HPDE6-E6E7 (cell line): Measurements from ENCODE around the gene OPRD1.
"Not testable (repeated sequence)": the region's sequence is repeated elsewhere in the genome, so short reads cannot be mapped to it uniquely, and the experiment has no call there.

Experiments used
- DNase-seq: peaks from one replicate; pipeline ENCODE4 v3.0.0; 2011; ENCODE audit warnings: missing footprints; ENCODE audit errors: extremely low spot score

Gene OPRD1

DNA sequence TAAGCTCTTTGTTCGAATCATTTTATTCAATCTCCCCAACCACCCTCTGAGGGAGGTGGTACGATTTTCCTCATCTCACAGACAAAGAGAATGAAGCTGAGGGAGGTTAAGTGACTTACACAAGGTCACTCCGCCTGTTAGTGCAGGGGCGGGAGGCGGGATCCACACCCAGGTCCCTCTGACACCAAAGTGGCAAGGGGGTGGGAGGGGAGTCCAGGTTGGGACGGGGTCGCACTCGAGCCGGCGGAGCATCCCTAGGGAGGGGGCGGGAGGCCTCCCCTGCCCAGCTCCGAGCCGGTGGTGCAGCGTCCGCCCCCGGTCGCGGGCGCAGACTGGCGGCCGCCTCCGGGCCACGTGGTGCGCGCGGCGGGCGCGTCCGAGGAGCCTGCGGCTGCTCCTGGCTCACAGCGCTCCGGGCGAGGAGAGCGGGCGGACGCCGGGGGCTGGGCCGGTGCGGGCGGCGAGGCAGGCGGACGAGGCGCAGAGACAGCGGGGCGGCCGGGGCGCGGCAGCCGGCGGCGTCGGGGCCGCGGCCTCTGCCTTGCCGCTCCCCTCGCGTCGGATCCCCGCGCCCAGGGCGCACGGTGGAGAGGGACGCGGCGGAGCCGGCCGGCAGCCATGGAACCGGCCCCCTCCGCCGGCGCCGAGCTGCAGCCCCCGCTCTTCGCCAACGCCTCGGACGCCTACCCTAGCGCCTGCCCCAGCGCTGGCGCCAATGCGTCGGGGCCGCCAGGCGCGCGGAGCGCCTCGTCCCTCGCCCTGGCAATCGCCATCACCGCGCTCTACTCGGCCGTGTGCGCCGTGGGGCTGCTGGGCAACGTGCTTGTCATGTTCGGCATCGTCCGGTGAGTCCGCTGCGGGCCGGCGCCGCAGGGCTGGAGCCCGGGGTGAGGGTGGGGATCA, at the start of gene OPRD1:
TSS of gene OPRD1 (plus strand) at position 405 of the 903 bp plus-strand sequence. CDS start at position 619, 214 bp downstream.
- no peak for DNase-seq

DNA sequence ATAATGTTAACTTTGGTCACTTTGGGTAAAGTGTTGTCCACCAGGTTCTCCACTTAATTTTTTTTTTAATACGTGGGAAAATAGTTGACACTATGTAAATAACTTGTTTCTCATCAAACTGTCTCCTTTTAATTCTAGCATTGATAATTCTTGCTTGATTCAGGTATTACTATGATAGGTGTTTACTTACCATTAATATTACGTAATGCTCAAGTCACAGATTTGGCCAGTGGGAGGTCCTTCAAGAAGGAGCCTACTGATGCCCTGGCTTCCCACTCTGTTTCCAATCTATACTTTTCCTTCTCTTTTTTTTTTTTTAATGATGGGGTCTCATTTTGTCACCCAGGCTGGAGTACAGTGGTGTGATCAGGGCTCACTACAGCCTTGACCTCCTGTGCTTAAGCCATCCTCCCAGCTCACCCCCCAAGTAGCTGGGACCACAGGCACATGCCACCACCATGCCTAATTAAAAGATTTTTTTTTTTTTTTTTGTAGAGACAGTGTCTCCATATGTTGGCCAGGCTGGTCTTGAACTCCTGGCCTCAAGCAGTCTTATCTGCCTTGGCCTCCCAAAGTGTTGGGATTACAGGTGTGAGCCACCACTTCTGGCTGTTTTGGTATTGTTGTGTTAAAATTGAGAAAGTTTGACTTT, 45.3 kb upstream of the OPRD1 start:
- no peak for DNase-seq

DNA sequence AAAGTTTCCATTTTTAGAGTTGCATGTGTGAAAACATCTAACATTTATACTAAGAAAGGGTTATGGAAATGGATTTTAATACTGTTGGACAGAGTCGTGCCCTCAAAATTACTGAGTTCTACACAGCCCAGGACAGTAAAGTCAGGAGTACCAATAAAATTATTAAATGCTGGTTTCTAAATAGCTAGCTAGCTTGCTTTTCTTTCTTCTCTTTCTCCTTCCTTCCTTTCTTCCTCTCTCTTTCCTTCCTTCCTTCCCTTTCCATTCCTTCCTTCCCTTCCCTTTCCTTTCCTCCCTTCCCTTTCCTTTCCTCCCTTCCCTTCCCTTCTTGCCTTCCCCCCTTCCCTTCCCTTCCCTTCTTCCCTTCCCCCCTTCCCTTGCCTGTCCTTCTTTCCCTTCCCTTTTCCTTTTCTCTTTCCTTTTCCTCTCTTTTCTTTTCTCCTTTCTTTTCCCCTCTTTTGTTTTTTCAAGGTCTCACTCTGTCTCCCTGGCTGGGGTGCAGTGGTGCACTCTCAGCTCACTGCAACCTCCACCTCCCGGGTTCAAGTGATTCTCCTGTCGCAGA, 41.3 kb upstream of the OPRD1 start:
- DNase-seq = no peak

DNA sequence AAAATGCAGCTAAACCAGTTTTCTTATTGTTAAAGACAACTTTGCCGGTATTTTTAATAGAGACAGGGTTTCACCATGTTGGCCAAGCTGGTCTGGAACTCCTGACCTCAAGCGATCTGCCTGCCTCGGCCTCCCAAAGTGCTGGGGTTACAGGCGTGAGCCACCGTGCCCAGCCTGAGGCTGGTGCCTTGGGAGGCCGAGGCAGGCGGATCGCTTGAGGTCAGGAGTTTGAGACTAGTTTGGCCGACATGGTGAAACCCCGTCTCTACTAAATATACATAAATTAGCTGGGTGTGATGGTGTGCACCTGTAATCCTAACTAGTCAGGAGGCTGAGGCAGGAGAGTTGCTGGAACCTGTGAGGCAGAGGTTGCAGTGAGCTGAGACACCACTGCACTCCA, 40.0 kb upstream of the OPRD1 start:
- not testable (repeated sequence) for DNase-seq

DNA sequence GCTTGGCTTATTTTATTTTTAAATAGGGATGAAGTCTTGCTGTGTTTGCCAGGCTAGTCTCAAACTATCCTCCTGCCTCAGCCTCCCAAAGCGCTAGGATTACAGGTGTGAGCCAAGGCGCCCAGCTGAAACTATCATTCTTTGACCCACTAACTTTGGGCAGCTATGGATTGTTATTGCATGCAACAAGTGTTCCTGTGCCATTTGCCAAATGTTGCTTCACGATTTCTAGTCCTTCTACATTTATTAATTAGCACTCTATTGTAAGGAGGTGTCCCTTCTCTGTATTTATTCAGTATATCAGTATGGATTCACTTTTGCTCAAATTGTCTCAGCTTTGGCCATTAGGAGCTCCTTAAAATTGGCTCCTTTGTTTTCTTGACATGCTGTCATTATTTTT, 38.9 kb upstream of the OPRD1 start:
- no peak for DNase-seq

DNA sequence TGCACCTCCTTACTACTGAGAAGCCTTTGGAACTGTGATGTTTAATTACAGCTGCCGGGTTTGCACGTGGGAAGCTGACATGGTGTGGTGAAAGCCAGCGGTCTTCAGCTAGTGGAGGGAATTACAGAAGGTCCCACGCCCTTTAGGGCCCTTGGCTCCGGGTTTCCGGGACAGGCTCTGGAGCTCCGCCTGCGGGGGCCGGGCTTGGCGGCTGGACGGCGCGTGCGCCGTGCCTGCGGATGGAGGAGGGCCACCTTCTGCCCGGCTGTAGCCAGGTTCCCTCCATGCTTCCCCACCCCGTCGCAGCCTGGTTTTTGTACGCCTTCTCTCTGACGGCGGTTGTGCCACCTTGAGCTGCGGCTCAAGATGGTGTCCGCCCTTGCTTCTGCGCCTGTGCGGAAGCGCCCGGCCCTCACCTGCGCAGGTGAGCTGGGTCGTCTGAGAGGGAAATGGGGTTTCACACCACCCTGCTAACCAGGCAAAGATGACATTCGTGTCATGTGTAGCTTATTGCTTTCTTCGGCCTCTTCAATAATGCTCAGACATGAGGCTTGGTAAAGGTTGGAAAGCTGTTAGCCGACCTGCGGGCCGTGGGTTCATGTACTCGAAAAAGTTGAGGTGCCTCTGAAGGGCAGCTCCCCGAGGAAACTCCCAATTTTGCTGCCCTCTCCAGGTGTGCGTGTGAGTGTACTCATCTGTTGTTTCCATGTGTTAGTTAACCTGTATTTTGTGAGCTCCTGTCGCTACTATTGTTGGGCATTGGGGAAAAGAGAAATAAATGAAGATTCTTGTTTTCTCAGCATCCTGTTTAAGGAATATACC, 36.6 kb upstream of the OPRD1 start:
- DNase-seq = peak; percentile 79

DNA sequence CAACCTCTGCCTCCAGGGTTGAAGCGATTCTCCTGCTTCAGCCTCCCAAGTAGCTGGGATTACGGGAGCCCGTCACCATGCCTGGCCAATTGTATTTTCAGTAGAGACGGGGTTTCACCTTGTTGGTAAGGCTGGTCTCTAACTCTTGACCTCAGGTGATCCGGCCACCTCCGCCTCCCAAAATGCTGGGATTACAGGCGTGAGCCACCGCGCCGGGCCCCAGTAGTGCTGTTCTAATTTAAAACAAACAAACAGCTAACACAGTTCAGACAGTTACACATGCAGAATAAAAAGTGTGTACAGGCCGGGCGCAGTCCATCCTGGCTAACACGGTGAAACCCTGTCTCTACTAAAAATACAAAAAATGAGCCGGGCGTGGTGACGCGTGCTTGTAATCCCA, 35.6 kb upstream of the OPRD1 start:
- DNase-seq = no peak

DNA sequence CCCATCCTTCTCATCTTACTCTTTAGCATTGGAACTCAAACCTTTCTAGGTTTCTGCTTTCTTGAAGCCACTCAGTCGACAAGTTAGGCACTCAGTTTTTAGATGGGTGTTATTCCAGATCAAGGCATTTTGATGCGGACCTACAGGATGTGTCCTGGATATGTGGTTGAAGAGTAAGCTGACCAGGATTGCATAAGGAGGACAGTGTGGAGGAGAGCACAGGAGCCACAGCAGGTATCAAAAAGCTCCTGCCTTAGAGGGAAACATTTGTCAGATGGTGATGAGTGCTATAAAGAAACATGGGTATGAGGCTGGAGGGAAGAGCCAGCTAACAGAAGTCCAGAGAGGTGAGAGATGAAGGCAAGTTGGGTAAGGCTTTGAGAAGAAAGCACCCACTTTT, 33.9 kb upstream of the OPRD1 start:
- DNase-seq = no peak

DNA sequence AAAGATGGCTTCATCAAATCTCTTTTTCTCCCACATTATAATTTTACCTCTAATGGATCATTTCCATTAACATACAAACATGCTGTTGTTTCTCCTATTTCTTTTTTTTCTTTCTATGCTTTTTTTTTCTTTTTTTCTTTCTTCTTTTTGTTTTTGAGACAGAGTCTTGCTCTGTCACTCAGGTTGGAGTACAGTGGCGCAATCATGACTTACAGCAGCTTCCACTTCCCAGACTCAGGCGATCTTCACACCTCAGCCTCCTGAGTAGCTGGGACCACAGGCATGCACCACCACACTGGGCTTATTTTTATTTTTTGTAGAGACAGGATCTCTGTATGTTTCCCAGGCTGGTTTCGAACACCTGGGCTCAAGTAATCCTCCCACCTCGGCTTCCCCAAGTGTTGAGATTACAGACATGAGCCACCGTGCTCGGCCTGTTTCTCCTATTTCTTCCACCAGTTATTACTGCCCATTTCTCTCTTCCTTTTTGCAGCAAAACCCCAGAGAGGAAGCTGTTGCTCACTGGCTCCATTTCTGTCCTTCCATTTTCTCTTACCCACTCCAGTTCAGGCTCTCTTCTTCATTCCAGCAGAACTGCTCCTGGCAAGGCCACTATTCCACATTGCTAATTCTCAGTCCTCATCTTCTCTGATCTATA, 32.1 kb upstream of the OPRD1 start:
- DNase-seq = no peak

DNA sequence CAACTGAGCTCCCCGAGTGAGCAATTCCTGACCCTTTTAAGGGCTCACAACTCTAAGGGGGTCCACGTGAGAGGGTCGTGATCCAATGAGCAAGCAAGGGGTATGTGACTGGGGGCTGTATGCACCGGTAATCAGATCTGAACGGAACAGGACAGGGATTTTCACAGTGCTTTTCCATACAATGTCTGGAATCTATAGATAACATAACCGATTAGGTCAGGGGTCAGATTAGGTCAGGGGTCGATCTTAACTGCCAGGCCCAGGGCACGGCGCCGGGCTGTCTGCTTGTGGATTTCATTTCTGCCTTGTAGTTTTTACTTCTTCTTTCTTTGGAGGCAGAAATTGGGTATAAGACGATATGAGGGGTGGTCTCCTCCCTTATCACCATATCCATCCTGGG, 30.7 kb upstream of the OPRD1 start:
- DNase-seq = no peak

DNA sequence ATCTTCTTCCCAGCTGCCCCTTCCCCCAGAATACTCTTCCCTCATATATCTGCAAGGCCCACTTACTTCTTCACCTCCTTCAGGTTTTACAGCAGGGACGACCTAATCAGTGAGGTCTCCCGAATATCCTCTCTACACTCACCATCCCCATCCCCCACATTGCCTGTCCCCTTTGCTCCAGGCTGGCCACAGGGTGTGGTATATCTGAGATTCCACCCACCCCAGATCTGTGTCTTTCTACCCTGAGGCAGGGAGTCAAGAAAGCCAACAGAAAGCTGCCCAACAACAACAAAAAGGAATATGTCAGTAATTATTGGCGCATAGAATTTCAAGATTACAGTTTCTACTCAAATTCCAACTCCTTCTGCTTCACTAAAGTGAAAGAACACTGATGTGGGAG, 30.0 kb upstream of the OPRD1 start:
- no peak for DNase-seq

DNA sequence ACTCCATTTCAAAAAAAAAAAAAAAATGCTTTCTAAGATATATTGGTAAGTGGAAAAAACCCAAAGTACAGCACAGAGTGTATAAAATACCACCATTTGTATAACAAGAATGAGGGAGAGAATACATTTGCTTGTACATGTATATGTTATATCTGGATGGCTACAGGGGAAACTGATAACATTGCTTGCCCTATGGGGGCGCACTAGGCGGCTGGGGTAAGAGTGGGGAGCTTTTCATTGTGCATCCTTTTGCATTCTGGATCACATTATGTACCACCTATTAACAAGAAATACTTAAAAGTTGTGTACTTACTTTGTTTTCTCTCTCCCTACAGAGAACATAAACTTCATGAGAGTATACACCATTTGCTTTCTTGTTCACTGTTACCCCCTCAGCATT, 28.6 kb upstream of the OPRD1 start:
- DNase-seq = no peak

DNA sequence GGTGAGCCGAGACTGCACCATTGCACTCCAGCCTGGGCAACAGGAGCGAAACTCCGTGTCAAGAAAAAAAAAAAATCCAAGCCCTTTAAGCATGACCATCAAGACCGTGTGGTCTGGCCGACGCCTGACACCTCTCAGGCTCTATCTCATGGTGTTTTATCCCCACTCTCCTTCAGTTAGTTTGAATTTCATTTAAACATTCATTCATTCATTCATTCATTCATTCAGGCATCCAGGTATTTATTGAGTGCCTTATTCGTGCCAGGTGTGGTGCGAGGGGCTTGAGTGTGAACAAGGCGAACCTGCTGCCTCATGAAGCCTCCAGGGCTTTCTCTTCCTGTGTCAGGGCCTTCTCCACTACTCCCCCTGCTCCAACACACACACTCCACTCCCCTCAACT, 22.6 kb upstream of the OPRD1 start:
- DNase-seq = no peak

DNA sequence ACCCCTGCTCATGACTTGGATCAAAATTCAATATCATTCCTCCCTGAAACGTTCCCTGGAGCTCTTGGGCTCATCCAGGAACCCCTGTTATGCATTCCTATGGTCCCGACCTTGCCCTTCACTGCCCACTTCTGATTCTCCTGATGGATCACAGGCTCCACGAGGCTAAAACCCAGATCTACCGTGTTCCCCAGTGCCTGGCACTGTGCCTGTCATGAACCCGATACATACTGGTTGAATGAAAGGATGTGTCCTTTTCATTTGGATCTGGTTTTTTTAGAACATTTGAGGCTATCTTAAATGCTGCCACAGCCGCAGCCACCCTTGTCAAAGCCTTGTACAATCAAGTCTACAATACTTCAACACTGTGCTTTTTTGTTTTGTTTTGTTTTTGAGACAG, 22.2 kb upstream of the OPRD1 start:
- no peak for DNase-seq

DNA sequence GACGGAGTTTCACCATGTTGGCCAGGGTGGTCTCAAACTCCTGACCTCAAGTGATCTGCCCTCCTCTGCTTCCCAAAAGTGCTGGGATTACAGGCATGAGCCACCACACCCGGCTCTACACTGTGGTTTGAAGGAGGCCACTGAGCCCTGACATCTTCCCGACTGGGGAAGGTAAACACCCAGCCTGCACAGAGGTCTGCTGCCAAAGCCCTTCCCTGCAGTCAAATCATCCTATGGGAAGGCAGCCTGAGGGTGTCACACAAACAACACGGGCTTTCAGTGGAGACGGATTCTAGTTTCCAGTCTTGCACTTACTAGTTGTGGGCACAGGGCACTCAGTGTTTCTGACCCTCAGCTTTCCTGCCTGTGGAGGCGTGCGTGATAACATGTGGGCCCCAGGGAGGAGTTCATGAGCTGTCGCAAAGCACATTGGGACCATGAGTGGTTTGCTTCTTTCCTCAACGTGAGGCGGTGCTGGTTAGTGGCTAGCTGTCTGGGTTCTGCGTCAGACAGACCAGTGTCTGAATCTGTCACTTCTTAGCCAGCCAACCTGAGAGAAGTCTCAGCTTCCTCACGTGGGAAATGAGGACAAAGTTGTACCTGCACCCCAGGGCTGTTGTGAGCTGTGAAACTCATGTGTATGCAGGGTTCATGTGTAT, 21.5 kb upstream of the OPRD1 start:
- no peak for DNase-seq

DNA sequence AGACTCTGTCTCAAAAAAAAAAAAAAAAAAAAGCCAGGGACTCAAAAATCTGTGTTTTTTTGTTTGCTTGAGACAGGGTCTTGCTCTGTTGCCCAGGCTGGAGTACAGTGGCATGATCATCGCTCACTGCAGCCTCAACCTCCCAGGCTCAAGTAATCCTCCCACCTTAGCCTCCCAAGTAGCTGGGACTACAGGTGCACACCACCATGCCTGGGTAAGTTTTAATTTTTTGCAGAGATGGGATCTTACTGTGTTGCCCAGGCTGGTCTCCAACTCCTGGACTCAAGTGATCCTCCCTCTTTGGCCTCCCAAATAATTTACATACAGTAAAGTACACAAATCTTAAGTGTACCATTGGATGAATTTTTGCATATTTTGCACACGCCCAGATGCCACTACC, 20.0 kb upstream of the OPRD1 start:
- DNase-seq = not testable (repeated sequence)

DNA sequence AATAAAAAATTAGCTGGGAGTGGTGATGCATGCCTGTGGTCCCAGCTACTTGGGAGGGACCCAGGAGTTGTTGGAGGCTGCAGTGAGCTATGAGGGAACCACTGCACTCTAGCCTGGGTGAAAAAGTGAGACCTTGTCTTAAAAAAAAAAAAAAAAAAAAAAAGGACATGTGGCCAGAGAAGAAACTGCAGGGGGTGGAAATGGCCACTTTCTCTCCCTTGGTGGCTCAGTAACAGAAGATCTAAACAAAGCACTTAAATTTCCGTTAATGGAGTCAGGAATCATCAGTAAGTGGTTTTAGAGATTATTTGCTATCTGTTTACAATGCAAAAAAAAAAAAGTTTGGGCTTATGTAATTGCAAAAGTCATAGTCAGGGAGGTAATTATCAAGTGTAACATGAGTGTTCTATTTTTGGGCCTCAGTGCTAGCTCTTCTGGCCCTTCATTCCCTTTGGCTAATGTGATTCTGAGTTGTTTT, 19.3 kb upstream of the OPRD1 start:
- DNase-seq = no peak

DNA sequence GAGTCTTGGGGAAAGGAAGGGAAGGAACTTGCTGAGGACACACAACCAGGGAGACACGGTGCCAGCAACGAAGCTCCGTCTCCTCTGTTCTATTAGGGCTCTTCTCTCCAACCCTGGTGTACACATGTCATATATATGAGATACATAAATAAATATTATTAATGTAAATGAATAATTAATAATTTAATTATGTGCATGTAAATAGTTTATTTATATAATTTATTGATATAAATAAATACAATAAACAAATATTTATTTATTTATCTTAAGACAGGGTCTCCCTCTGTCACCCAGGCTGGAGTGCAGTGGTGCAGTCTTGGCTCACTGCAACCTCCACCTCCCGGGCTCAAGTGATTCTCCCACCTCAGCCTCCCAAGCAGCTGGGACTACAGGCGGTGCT, 17.4 kb upstream of the OPRD1 start:
- DNase-seq = not testable (repeated sequence)

DNA sequence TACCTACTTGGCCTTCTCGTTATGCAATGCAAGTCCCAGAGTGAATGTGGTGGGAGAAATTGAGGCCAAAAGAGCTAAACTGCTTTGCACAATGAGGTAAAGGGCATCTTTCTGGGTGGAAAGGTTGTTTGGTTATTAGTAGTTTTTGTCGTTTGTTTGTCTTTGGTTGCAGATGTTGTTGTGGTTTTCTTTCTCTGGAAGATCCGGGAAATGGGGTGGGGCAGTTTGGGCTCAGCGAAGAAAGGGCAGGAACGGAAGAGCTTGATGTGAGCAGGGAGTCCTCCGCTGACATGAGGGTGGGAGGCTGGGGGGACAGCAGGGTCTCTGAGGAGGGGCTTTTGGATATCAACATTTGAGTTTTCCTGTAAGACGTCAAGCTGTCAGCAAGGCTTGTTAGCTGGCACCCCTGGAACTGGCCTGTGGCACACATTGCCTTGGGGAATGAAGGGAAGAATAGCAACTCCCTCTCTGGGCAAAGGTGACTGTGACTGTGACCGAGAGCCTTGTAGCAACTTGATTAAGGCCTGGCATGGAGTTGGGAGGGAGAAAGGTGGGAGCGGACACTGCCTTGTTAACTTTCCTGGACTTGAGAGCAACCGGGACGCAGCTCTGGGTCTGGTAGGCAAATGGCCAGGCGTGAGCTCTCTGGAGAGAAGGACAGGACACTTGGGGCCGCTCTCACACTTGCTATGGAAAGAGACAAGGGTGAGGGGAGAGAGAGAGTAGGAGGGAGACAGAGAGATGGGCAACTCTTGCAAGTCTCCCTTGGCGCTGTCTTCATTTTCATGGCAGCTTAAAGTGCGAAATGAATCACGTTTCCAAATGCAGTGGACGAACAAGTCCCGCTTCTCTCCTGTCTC, 15.4 kb upstream of the OPRD1 start:
- no peak for DNase-seq

DNA sequence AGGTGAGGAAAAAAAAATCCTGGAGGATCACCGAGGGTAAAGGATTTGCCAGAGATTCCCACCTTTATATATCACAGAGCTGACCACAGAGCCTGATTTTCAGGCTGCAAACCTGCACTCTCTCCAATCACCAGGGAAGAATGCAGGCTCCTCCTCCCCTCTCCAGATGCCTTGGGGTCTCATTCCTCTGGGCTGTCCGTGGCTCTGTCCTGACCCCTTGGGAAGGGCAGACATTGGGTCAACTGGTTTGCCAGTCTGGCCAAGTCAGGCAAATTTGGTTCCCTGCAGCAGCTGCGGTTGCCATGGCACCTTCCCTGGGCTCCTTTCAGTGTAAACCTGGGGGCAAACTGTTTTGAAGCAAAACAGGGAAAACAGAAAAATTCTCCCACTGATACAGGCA, 11.6 kb upstream of the OPRD1 start:
- DNase-seq = no peak
